Neural progenitor cell (in vitro differentiated cells): ENCODE measurements around the gene PRKAG2.

Experiments used
- CTCF ChIP-seq: fragments of 200-600 bp; sonication (generic); IDR thresholded peaks from 2 replicates; pipeline ENCODE4 v1.5.1; 2017; ENCODE audit warnings: antibody characterized with exemption, mild to moderate bottlenecking
- EZH2 ChIP-seq: fragments of 200-600 bp; sonication (generic); IDR thresholded peaks from 2 replicates; pipeline ENCODE4 v1.6.1; 2017; ENCODE audit warnings: antibody characterized with exemption, mild to moderate bottlenecking, moderate library complexity
- EZH2phosphoT487 ChIP-seq: fragments of 200-600 bp; sonication (generic); IDR thresholded peaks from 2 replicates; pipeline ENCODE4 v1.6.1; 2017; ENCODE audit warnings: antibody characterized with exemption

- TF ChIP-seq CTCF (no peak), EZH2 (no peak), EZH2phosphoT487 (no peak)
These were observed 192.3 kb downstream of the PRKAG2 start for GRCh38 chr7:151684408-151685175.
